Fibroblast of skin of abdomen (primary cell): Measurements from ENCODE around the gene ANGPTL2.

Experiments used
- DNase-seq: peaks from one replicate; pipeline ENCODE4 v3.0.0-alpha.2; 2013

ANGPTL2 gene

DNA sequence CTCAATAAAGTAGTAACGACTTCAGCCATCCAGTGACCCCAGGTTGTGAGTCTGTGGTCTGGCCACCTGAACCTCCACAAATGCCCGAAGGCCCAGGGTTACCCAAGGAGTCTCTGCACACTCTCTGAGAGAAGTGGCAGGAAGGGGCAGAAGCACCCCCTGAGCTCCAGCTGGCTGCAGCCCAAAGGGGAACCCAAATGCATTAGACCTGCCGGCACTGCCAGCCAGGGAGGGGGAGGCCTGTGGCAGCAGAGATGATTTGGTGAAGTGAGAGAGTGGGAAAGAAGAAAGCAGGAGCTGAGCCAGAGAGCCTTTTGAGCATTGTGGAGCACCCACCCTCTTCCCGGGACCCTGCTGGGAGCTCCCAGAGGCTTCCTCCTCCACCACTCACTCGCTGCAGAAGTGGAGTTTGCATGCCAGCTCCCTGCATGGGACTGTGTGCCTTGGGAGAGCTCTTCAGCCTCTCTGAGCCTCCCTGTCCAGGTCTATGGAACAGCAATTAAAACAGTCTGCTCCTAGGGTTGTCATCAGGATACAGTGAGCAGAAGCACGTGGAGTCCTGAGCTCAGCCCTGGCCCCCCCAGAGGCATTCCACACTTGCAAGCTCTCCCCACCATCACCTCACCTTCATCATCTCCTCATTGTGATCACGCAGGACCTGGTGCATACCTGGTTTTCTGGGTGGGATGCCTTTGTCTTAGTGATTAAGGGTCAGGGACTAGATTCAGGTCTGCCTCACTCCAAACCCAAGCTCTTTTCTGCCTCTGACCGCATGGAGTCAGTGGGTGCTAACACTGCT is 13.8 kb upstream of the ANGPTL2 start:
- no peak for DNase-seq

GRCh38 chr9:127135056-127135745 is 12.8 kb upstream of the ANGPTL2 start:
- DNase-seq, result no peak

DNA sequence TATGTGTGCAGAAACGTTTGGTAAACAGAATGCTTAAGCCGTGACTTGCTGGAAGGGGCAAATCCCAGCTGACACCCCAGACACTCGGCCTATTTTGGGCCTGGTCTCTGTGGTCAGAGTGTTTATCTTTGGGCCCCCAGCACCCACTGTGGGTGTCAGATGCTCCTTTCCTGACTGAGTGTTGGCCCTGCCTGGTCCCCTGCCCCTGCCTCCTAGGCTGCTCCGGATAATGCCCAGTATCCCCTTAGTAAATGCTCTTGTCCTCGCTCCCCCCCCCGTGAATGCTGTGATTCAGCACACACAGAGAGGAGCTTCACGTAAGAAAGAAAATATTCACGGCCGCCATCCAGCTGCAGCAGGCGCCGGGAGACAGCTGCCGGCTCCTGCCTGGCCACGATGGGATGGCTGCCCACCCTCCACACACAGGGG is 11.3 kb upstream of the ANGPTL2 start:
- peak; percentile 83 for DNase-seq

DNA sequence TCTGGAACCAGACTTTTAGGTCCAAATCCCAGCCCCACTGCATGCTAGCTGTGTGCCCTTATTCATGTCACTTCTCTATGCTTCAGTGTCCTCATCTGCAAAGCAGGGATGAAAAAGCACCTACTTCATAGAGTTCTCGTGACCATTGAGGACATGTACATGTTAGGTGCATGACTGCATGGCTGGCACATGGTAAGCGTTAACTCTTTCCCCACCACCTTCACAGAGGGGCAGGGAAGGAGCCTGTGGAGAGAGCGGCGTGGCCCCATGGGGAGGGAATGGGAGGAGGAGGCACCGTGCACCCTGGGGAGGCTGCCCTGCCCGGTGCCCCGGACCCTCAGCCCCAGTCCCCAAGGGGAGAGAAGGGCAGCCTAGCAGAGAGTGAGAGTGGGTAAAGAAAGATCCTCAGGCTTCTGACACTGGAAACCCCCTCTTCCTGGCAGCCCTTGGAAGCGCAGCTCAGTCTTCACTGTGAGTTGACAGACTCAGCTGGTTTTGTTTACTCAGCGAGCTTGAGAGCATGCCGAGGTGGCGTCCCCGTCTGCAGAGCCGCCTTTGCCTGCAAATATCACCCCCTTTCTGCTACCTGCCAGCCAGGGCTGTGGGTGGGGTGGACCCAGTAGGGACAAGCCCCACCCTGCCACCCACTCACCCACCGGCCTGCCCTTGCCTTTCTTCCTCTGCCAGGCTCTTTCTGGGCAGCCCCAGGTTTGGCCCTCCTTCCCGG is 10.6 kb upstream of the ANGPTL2 start:
- peak; percentile 59 for DNase-seq

- DNase-seq, result no peak
These were observed 9.9 kb upstream of the ANGPTL2 start for GRCh38 chr9:127132375-127132774.

DNA sequence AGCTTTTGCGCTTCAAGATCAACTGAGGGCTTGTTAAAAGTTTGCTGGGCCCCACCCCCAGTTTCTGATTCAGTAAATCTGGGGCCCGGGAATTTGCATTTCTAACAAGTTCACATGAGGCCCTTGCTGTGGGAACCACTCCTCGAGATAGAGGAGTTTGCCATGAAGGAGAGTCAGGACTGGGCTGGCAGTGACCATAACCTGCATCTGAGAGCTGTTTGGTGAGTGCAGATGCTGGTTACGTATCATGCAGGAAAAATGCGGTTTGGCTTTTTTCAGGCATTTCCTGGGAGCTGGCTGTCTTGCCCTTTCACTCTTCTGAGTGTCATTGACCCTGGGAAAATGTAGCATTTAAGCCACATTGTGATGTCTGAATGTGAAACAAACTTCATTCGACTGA is 9.4 kb upstream of the ANGPTL2 start:
- DNase-seq, result peak; percentile 64

GRCh38 chr9:127130661-127131538 is 8.5 kb upstream of the ANGPTL2 start:
- peak; percentile 96 for DNase-seq

DNA sequence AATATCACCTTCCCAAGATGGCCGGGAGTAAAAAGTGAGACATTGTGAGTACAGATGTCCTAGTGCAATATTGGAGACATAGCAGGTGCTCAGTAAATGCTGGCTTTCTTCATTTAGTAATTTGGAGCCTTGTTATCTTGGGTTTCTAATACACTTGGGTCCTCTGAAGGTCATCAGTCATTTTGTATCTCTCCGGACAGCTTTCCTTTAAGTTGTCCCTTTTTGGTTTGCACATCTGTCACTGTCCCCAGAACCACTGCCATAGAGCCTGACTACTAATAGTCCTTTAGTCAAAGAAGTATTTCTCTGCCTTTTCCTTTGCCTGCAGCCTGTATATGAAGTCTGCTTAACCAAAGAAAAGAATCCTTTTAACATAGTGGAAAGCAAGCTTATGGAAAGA is 7.8 kb upstream of the ANGPTL2 start:
- no peak for DNase-seq

- no peak for DNase-seq
These were observed 7.3 kb upstream of the ANGPTL2 start for GRCh38 chr9:127129718-127130085.

DNA sequence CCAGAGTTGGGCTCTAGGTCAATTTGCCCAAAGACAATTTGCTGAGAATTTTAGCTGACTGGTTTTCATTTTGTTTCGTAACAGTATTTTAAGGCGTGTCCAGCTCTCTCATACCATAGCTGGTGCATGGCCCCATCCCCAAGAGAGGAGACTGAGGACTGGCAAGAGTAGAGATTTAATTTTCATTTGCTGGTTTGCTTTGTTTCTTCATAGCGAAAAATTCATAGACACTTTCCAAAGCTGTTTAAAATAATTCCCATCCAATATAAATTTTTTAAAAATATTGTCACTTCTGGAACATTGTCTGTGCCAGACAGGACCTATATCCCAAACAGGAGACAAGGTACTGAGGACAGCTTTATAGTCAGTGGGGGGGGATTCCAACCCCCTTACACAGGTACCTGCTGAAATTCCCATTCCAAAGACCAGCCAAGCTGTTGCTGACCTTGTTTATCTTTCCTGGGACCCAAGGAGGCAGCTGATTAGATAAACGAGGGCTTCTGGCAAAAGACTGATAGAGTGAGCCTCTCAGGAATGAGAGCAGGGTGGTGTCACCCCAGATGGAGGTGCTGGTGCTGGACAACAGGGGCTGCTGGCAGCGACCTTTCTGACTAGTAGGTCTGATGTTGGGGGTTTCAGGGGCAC is 6.8 kb upstream of the ANGPTL2 start:
- no peak for DNase-seq

DNA sequence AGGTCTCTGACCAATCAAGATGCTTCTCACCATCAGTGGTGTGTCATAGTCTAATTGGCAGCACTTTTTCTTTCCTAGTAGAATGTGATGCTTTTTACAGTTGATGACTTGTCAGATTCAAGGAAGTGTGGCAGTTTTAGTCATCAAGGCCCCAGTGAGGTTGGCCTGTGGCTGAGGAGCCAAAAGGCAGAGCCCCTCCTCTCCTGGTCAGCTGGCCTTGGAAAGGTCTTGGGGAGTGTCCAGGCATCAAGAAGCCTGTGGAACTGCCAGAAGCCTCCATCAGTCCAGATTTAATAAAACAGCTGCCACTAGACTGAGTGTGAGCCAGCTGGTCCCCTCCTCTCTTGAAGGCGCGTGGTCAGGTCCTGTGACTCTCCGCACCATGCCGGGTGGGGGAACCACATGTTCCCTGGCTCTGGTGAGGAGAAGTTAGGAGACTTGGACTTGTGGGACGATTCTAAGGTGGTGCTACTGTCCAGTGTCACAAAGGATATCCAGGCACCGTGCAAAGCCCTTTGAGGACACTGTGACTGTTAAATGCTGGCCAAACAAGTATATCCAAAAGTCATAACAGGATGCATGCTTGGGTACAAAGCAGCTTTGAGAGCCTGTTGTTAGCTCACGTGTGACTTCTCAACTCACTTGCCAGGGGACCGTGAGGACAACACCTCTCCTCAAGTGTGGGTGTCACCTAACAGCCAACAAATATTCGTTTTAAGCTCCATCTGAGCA is 6.1 kb upstream of the ANGPTL2 start:
- peak; percentile 35 for DNase-seq

- DNase-seq, result no peak
These were observed 4.5 kb upstream of the ANGPTL2 start for GRCh38 chr9:127126971-127127370.

GRCh38 chr9:127124792-127125191 is 2.4 kb upstream of the ANGPTL2 start:
- DNase-seq, result no peak

GRCh38 chr9:127124111-127124531 is 1.7 kb upstream of the ANGPTL2 start:
- peak; percentile 28 for DNase-seq

DNA sequence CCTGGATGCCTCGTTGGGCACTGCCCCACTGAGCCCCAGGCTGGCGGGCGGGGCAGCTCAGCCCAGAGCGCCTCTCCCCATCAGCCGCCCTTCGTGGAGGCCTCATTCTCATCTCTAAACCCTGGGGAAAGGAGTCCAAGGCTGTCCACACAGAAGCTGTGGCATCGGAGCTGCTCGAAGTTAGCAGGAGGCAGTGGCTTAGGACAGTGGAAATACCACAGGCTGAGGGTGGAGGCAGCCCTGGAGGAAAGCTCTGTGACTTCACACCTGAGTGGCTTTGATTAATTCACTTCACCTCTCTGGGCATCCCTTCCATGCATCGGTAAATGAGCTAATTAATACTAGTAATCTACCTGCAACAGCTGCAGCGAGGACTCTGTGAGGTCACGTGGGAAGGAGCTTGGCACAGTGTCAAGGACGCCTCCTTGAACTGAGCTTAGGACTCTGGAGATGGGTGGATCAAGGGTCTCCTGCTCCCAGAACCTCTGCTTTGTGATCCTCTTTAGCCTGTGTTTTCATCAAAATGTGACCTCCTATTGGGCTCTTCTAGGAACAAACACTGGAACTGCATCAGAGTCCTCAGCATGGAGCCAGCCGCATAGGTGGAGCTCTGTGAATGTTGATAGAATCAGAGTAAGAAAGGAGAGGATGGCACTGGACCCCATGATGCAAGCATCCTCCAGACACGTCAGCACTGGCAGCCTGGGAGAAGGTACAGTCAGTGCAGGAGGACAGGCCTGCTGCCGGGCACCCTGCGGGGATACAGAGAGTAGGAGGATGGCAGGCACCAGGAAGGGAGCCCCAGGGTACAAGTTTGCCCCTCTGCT is 842 bp upstream of the ANGPTL2 start:
- DNase-seq, result no peak

GRCh38 chr9:127121628-127122175 is 733 bp downstream of the ANGPTL2 start:
- DNase-seq, result no peak

GRCh38 chr9:127119320-127119709 is 3.1 kb downstream of the ANGPTL2 start:
- DNase-seq, result no peak

DNA sequence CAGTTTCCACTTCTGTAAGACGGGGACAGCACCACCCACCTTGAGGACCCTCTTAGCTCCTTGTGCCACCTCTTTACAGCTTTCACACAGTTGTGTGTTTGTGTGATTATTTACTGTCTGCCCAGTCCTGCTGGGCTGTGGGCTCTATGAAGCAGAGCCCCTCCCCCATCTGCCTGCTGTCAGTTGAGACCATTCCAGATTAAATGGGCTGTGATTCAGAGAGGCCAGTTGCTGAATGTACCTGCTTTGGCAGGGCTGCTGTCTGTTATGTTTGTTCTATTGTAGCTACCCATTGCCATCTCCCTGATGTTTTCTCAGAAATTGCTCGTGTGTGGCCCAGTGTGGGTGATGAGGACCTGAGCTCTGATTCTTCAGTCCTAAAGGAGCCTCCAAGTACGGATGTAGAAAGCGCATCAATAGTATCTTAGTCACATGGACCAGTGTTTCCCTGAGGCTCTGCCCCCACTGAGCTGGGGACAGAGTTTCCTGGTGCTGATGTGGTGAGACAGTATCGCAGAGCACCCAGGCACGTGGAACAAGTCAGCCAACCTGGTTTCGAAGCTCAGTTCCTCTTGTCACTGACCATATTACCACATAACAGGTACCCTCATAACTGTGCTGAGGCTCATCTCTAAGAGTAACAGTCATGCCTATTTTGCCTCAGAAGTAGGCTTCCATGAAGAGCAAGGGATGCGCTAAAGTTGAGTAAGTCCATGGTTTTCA is 3.7 kb downstream of the ANGPTL2 start:
- DNase-seq, result no peak

DNA sequence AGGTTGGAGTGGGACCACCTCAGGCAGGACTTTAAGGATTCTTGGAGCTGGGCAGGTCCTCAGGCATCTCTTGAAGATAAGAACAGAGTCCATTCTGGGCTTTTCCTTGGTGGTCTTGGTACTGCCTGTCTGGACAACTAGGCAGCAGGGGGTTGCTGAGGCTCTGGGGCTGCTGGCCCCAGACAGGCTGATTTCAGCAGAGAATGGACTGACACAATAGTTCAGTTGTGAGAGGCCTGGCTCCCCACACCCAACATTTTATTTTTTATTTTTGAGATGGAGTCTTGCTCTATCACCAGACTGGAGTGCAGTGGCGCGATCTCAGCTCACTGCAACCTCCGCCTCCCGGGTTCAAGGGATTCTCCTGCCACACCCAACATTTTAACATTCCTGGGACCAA is 4.6 kb downstream of the ANGPTL2 start:
- no peak for DNase-seq
